ENCODE results near the gene PTH2R.

- no peak for TF ChIP-seq RARB (CRISPR knock-in tag; IDR thresholded peaks at IDR 0.05)
- TF ChIP-seq, protein P1, sequence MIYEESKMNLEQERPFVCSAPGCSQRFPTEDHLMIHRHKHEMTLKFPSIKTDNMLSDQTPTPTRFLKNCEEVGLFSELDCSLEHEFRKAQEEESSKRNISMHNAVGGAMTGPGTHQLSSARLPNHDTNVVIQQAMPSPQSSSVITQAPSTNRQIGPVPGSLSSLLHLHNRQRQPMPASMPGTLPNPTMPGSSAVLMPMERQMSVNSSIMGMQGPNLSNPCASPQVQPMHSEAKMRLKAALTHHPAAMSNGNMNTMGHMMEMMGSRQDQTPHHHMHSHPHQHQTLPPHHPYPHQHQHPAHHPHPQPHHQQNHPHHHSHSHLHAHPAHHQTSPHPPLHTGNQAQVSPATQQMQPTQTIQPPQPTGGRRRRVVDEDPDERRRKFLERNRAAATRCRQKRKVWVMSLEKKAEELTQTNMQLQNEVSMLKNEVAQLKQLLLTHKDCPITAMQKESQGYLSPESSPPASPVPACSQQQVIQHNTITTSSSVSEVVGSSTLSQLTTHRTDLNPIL (CRISPR knock-in tag; IDR thresholded peaks at IDR 0.05; ENCODE audit: low read depth) = no peak
Observed at GRCh38 chr2:208496129-208496528, 89.5 kb downstream of the PTH2R start.
